WI38 (cell line): ENCODE measurements around the gene SARDH.

Experiments used
- H3K4me3 ChIP-seq: 2 replicates; pipeline ENCODE4 v1.5.1; 2011; ENCODE audit warnings: low read depth, mild to moderate bottlenecking, control low read depth, low read length
- CTCF ChIP-seq: IDR thresholded peaks from 2 replicates; pipeline ENCODE4 v1.5.1; 2012; ENCODE audit warnings: low read depth, mild to moderate bottlenecking, control low read depth, low read length

Gene SARDH

GRCh38 chr9:133731876-133732638, 6.1 kb downstream of the SARDH start:
- no peak for TF ChIP-seq CTCF
- H3K4me3 ChIP-seq: no peak overlapping the region

DNA sequence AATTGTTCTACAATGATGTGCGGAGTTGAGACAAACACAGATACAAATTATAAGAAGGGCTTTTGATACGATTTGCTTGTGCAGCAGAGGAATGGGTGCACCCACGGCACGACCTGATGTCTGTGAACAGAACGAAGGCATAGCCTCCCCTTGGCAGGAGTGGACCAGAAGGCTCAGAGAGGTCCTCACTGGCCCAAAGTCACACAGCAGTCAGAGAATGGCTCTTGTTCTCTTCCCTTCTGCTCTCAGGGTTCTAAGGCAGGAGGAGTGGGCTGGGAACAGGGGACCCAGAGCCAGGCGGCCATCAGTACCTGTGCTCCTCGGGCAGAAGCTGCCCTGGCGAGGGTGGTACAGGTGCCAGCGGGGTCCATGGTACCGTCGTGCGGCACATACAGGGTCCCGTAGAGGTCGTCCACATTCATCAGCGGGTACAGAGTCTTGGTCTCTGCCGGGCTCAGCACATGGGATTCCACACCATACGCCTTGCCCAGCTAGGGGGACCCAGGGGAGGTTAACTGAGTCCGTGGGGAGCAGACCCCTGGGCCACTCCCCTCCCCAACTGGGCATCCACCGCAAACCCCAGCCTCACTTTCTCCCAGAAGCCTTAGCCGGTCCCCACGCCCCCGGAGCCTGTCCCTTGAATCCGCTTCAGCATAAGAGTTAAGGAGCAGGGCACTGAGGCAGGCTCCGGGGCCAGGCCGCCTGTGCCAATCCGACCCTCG, 7.0 kb downstream of the SARDH start:
- TF ChIP-seq CTCF: no peak
- no peak overlapping the region for H3K4me3 ChIP-seq

GRCh38 chr9:133729617-133730281, 8.4 kb downstream of the SARDH start:
- no peak overlapping the region for H3K4me3 ChIP-seq
- no peak for TF ChIP-seq CTCF

DNA sequence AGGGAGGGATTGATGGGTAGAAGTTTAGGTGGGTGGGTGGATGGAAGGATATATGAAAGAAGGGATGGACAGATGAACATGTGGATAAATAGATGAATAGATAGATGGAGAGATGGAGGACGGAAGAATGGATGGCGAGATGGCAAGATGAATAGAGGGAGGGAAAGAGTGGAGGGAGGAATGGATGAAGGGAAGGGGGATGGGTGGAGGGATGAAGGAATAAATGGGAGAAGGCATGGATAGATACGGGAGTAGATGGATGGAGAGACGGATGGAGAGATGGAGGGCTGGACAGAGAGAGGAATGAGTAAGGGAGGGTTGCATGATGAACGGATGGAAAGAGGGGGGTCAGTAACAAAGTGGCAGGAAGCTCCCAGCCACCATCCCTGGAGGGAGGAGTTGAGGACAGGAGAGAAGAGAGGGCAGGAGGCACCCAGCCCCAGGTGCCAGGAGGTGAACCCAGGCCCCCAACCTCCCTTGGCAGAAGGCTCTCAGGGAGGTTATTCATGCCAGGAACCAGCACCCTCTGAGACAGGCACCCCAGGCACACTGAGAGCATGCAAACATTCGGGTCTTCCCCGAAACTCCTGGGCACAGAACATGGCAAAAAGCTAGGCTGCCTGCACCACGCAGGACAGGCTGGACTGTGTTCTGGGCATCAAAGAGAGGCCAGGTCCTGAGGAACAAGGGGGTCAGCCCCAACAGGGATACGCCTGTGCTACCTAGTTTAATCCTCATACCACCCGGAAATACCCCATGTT, 9.1 kb downstream of the SARDH start:
- H3K4me3 ChIP-seq: no peak overlapping the region
- TF ChIP-seq CTCF: no peak

- TF ChIP-seq CTCF: no peak
These were observed 10.2 kb downstream of the SARDH start for GRCh38 chr9:133727876-133728441.

GRCh38 chr9:133727277-133727875, 10.8 kb downstream of the SARDH start:
- no peak for TF ChIP-seq CTCF
- no peak overlapping the region for H3K4me3 ChIP-seq

More at GRCh38 chr9:133727876-133728441, 10.2 kb downstream of the SARDH start:
- H3K4me3 ChIP-seq: no peak overlapping the region
